ENCODE results near the gene TPRG1. TPM values are rescaled to one million over a fixed set of nuclear protein-coding genes. Genes with fewer than 3 reads are reported as not detected.

TPRG1 gene
- total and polyA plus RNA-seq, 2 of the 4 experiments (the other 2 are of a cell fraction) = 0.17 TPM; not detected in 1

DNA sequence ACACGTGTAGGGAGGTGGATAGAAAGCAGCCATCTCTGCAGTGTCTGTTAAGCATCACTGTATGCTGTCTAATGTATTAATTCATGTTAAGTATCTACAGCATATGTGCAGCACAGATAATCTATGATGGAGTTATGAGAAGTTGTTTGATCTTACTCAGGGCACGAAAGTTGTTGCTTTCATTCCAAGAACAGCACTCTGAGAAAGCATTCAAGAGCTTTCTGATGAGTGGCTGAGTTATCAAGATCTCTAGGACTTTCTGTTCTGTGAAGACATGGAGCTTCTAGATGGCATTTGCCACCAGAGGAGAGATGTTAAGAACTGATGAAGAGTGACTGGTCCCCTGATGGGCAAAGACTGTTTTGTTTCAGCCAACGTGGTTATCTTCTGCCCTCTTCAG is 22.6 kb upstream of the TPRG1 start:
- Histone ChIP-seq H2AK9ac (replicated peaks; ENCODE audit: low read depth, low read length, poor library complexity) (no peak overlapping the region), H3K27me3 (ENCODE audit: control insufficient read depth, insufficient read depth, low read length) (peaks cover 17% of the 10 kb centered on the region), H3K23ac (ENCODE audit: low read depth, low read length) (no peak overlapping the region), H3K4me1 (ENCODE audit: control insufficient read depth, insufficient read depth, low read length) (no peaks in the 10 kb centered on the region), H3K79me1 (ENCODE audit: low read depth in 1 of 2, low read length in 2 of 2) (no peaks in the 10 kb centered on the region), H3K4me2 (ENCODE audit: low read depth, low read length) (no peak overlapping the region), H4K20me1 (ENCODE audit: insufficient read depth, low read length) (no peaks in the 10 kb centered on the region), H3K9me1 (ENCODE audit: insufficient read depth, low read length) (no peaks in the 10 kb centered on the region), H3K14ac (replicated peaks; ENCODE audit: low read depth, low read length) (no peak overlapping the region), H3K27ac (ENCODE audit: insufficient read depth, low read length) (no peak overlapping the region), H2BK20ac (ENCODE audit: low read depth, low read length) (no peak overlapping the region), H3K36me3 (ENCODE audit: control insufficient read depth, insufficient read depth, low read length) (no peaks in the 10 kb centered on the region), H4K8ac (ENCODE audit: low read depth in 2 of 2, low read length in 2 of 2) (no peak overlapping the region), H2AFZ (replicated peaks; ENCODE audit: low read length, poor library complexity) (no peak overlapping the region), H2BK120ac (ENCODE audit: low read depth, low read length) (no peak overlapping the region), H3K4me3 (ENCODE audit: insufficient read depth, low read depth, low read length) (no peak overlapping the region), H3K56ac (ENCODE audit: extremely low read depth, insufficient read depth, low read length) (no peak overlapping the region), H4K5ac (ENCODE audit: low read depth, low read length) (no peak overlapping the region), H3K9ac (ENCODE audit: low read depth, low read length) (no peak overlapping the region), H4K91ac (ENCODE audit: insufficient read depth, low read depth, low read length) (no peak overlapping the region), H3K4ac (ENCODE audit: low read depth, low read length) (no peak overlapping the region), H2BK5ac (ENCODE audit: low read depth, low read length, poor library complexity, severe bottlenecking) (no peak overlapping the region), H2AK5ac (ENCODE audit: low read depth, low read length) (no peak overlapping the region), H3K18ac (ENCODE audit: low read depth, low read length) (no peak overlapping the region), H2BK15ac (ENCODE audit: low read depth, low read length) (no peak overlapping the region), H3K9me3 (ENCODE audit: control insufficient read depth, insufficient read depth, low read length) (no peaks in the 10 kb centered on the region)
- intact Hi-C loops (cut with micrococcal nuclease) (loop anchor here (5.0 to 10.0 kb wide), 3 partner anchors 172 to 994 kb away; partner anchors contain the start of gene LPP), in situ Hi-C loops (cut with MboI; ENCODE audit: low sequenced_read_pairs) (loop anchor here (25.0 kb wide), 1 partner anchor 687 kb away; no protein-coding TSS in a partner anchor), dilution Hi-C loops (cut with HindIII; ENCODE audit: low sequenced_read_pairs, unreplicated experiment) (no loop called here)
- WGBS, 2 experiments (ENCODE audit: extremely low coverage in 2 of 2, insufficient read length in 1 of 2) = no CpG with 5 or more reads among the region's 3 CpGs
- POLR2A ChIA-PET (ENCODE audit: unreplicated experiment) = no interaction called here
- BruUV-seq (replicated peaks) = no TSS peak
- DNase-seq = no peak
- ATAC-seq (ENCODE audit: low read depth) = no peak
- TF ChIP-seq RAD21 (IDR thresholded peaks at IDR 0.05; ENCODE audit: low read length) (no peak), MXI1 (IDR thresholded peaks at IDR 0.05; ENCODE audit: borderline replicate concordance, low read depth, low read length) (no peak), ELK1 (IDR thresholded peaks at IDR 0.05; ENCODE audit: borderline replicate concordance, low read depth, low read length) (no peak), RCOR1 (IDR thresholded peaks at IDR 0.05; ENCODE audit: insufficient replicate concordance, low read length) (no peak), SMC3 (IDR thresholded peaks at IDR 0.05; ENCODE audit: low read depth, low read length) (no peak)
- CTCF ChIA-PET = interaction anchor here (0.7 kb wide), 1 partner anchor 1090 kb away, joined by 3 read pairs; no protein-coding TSS in a partner anchor
